ENCODE data around the gene MAGI2.

DNA sequence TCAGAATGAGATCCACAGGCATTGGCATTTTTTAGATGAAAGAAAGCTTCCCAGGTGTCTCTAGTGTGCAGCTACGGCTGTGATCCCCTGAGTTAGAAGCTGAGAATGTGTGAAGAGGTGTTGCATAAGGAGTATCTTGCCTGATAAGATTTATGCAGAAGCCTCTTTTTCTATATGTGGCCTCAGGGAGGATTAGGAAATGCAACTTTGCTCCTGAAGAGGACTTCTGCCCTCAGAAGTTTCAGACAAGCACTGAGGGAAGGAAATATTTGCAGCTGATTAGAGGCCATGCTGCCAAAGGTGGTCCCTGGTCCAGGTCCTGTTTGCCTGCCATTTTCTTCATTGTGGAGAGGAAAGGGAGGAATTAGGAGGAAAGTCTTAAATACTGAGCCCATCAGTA, 1103.1 kb downstream of the MAGI2 start:
- TF ChIP-seq, protein P1, sequence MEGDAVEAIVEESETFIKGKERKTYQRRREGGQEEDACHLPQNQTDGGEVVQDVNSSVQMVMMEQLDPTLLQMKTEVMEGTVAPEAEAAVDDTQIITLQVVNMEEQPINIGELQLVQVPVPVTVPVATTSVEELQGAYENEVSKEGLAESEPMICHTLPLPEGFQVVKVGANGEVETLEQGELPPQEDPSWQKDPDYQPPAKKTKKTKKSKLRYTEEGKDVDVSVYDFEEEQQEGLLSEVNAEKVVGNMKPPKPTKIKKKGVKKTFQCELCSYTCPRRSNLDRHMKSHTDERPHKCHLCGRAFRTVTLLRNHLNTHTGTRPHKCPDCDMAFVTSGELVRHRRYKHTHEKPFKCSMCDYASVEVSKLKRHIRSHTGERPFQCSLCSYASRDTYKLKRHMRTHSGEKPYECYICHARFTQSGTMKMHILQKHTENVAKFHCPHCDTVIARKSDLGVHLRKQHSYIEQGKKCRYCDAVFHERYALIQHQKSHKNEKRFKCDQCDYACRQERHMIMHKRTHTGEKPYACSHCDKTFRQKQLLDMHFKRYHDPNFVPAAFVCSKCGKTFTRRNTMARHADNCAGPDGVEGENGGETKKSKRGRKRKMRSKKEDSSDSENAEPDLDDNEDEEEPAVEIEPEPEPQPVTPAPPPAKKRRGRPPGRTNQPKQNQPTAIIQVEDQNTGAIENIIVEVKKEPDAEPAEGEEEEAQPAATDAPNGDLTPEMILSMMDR (IDR thresholded peaks at IDR 0.05; ENCODE audit: low read depth, low read length, poor library complexity, severe bottlenecking): no peak
- no peak for TF ChIP-seq EZH2phosphoT487 (IDR thresholded peaks at IDR 0.05; ENCODE audit: borderline replicate concordance, low read length)
